CD14-positive monocyte (primary cell): ENCODE data around the gene GRK5. TPM values are rescaled to one million over a fixed set of nuclear protein-coding genes. Genes with fewer than 3 reads are reported as not detected.

Source experiments
- DNase-seq, 3 donors: peaks; one replicate each; pipeline ENCODE4 v3.0.0-alpha.2; 2011 to 2022
- H2AFZ ChIP-seq: 2 replicates; pipeline ENCODE4 v1.6.0; 2012; ENCODE audit warnings: mild to moderate bottlenecking, low read depth, low read length, inconsistent platforms; ENCODE audit not compliant: insufficient read depth, poor library complexity, severe bottlenecking
- H3K27ac ChIP-seq, 2 donors: 1 replicate in 1 of 2; 2 replicates in 1 of 2; pipeline ENCODE4 v1.5.1; 2012 to 2013; ENCODE audit warnings: low read length in 2 of 2, control low read depth in 1 of 2, inconsistent platforms in 1 of 2, low read depth in 1 of 2, mild to moderate bottlenecking in 1 of 2
- H3K27me3 ChIP-seq, 2 donors: one replicate each; pipeline versions ENCODE4 v1.6.0 to v1.6.1; 2011 to 2013; ENCODE audit warnings: low read length in 2 of 2; ENCODE audit not compliant: control insufficient read depth in 2 of 2, insufficient read depth in 2 of 2
- H3K36me3 ChIP-seq, 2 donors: replicated peaks in 1 of 2; 1 replicate in 1 of 2; 2 replicates in 1 of 2; pipeline versions ENCODE4 v1.5.1 to v1.6.1; 2012 to 2013; ENCODE audit warnings: low read length in 2 of 2, control low read depth in 1 of 2, inconsistent platforms in 1 of 2, mild to moderate bottlenecking in 1 of 2; ENCODE audit not compliant: insufficient read depth in 2 of 2, control insufficient read depth in 1 of 2
- H3K4me1 ChIP-seq, 2 donors: 1 replicate in 1 of 2; 2 replicates in 1 of 2; pipeline versions ENCODE4 v1.5.1 to v1.6.1; 2012 to 2013; ENCODE audit warnings: low read length in 2 of 2, control low read depth in 1 of 2, inconsistent platforms in 1 of 2, mild to moderate bottlenecking in 1 of 2, moderate library complexity in 1 of 2; ENCODE audit not compliant: insufficient read depth in 2 of 2, control insufficient read depth in 1 of 2
- H3K4me2 ChIP-seq: replicated peaks from 2 replicates; pipeline ENCODE3; 2012; ENCODE audit warnings: low read length, moderate library complexity, mild to moderate bottlenecking; ENCODE audit not compliant: poor library complexity, severe bottlenecking; ENCODE audit errors: extremely low read depth
- H3K4me3 ChIP-seq, 3 experiments: fragments of 200-600 bp in 1 of 3; sonication (generic) in 1 of 3; replicated peaks in 1 of 3; 1 replicate in 2 of 3; 2 replicates in 1 of 3; pipeline ENCODE4 v1.5.1; 2011 to 2013; ENCODE audit warnings: low read length in 3 of 3, mild to moderate bottlenecking in 3 of 3, control low read depth in 2 of 3, low read depth in 2 of 3, inconsistent platforms in 1 of 3, moderate library complexity in 1 of 3
- H3K79me2 ChIP-seq: 2 replicates; pipeline ENCODE4 v1.6.0; 2012; ENCODE audit warnings: mild to moderate bottlenecking, control low read depth, inconsistent platforms, low read length, moderate library complexity; ENCODE audit not compliant: insufficient read depth
- H3K9ac ChIP-seq: 2 replicates; pipeline ENCODE4 v1.6.0; 2017; ENCODE audit warnings: low read length, mild to moderate bottlenecking; ENCODE audit not compliant: insufficient read depth, poor library complexity, severe bottlenecking
- H3K9me3 ChIP-seq, 2 donors: replicated peaks in 1 of 2; 1 replicate in 1 of 2; 2 replicates in 1 of 2; pipeline versions ENCODE4 v1.5.1 to v1.6.1; 2012 to 2013; ENCODE audit warnings: low read length in 2 of 2, control low read depth in 1 of 2; ENCODE audit not compliant: control insufficient read depth in 1 of 2, insufficient read depth in 1 of 2
- H4K20me1 ChIP-seq: 2 replicates; pipeline ENCODE4 v1.6.0; 2012; ENCODE audit warnings: mild to moderate bottlenecking, low read length, control low read depth, moderate library complexity; ENCODE audit not compliant: insufficient read depth
- H3K27ac Mint-ChIP-seq, 7 donors: one replicate each; pipeline ENCODE4 v1.8.0; 2020; ENCODE audit warnings: mild to moderate bottlenecking in 7 of 7, mixed read lengths in 7 of 7, moderate library complexity in 6 of 7, inconsistent platforms in 2 of 7
- H3K27me3 Mint-ChIP-seq, 3 donors: one replicate each; pipeline ENCODE4 v1.8.0; 2021 to 2022; ENCODE audit warnings: low read depth in 3 of 3, mild to moderate bottlenecking in 3 of 3, mixed read lengths in 3 of 3, moderate library complexity in 3 of 3, inconsistent platforms in 1 of 3
- H3K36me3 Mint-ChIP-seq, 2 donors: one replicate each; pipeline ENCODE4 v1.8.0; 2020; ENCODE audit warnings: mixed read lengths in 2 of 2, inconsistent platforms in 1 of 2, mild to moderate bottlenecking in 1 of 2
- H3K4me1 Mint-ChIP-seq: one replicate; pipeline ENCODE4 v1.8.0; 2020; ENCODE audit warnings: mild to moderate bottlenecking, mixed read lengths
- H3K4me3 Mint-ChIP-seq, 2 donors: one replicate each; pipeline ENCODE4 v1.8.0; 2020; ENCODE audit warnings: mild to moderate bottlenecking in 2 of 2, mixed read lengths in 2 of 2, moderate library complexity in 1 of 2
- H3K9me3 Mint-ChIP-seq, 7 donors: one replicate each; pipeline ENCODE4 v1.8.0; 2020 to 2022; ENCODE audit warnings: mixed read lengths in 7 of 7, mild to moderate bottlenecking in 6 of 7, moderate library complexity in 6 of 7, inconsistent platforms in 2 of 7
- CTCF ChIP-seq: fragments of 200-600 bp; IDR thresholded peaks from one replicate; pipeline ENCODE4 v1.8.0; 2022; ENCODE audit warnings: antibody characterized with exemption, mild to moderate bottlenecking
- WGBS: methylation state at CpG from one replicate; pipeline ENCODE4 v1.1.5; 2013; ENCODE audit warnings: missing lambda C conversion rate; ENCODE audit not compliant: insufficient coverage; 5-methylcytosine and 5-hydroxymethylcytosine counted together
- intact Hi-C, 2 donors: fragments of 100-400 bp; cut with micrococcal nuclease; formaldehyde crosslinking; loops; one replicate each; pipeline versions ENCODE4 v1.15.0 to v1.15.1; 2023
- polyA plus RNA-seq, 3 donors: library from polyadenylated mRNA; depleted of rRNA in 1 of 3; unstranded in 2 of 3; stranded (reverse) in 1 of 3; fragments of 300-500 nt in 2 of 3; fragments of >200 nt in 1 of 3; fragmentation: Illumina TruSeq in 2 of 3; gene quantifications; 1 replicate in 2 of 3; 2 replicates in 1 of 3; pipeline ENCODE4 v1.2.3, GENCODE V29; 2012 to 2021

GRK5 gene
- polyA plus RNA-seq, 3 donors = 1.2 to 6.5 (median 2.8) TPM

GRCh38 chr10:119365773-119366599, 158.6 kb downstream of the GRK5 start:
- no peaks in the 10 kb centered on the region for H4K20me1 ChIP-seq
- intact Hi-C loops = no loop called here
- H3K27ac ChIP-seq = no peak overlapping the region
- Mint-ChIP-seq H3K4me3 (no peak overlapping the region), H3K4me1 (peaks cover 29% of the 10 kb centered on the region), H3K36me3 (peaks cover 0 to 4% of the 10 kb centered on the region in 2 donors), H3K27ac (no peak overlapping the region), H3K9me3 (no peaks in the 10 kb centered on the region), H3K27me3 (peaks cover 0 to 9% (median 5%) of the 10 kb centered on the region in 3 donors)
- no peaks in the 10 kb centered on the region for H3K36me3 ChIP-seq
- no peaks in the 10 kb centered on the region for H3K79me2 ChIP-seq
- H3K4me3 ChIP-seq = no peak overlapping the region
- H3K27me3 ChIP-seq = no peaks in the 10 kb centered on the region
- H3K9ac ChIP-seq = no peak overlapping the region
- no peak overlapping the region for H2AFZ ChIP-seq
- H3K4me2 ChIP-seq = no peak overlapping the region
- TF ChIP-seq CTCF = no peak
- DNase-seq = no peak
- H3K4me1 ChIP-seq = peaks cover 11 to 20% of the 10 kb centered on the region in 2 donors
- H3K9me3 ChIP-seq = no peaks in the 10 kb centered on the region
- WGBS = 97% methylated on average over 10 of the region's 12 CpGs

- H3K4me2 ChIP-seq = no peak overlapping the region
- no peak for TF ChIP-seq CTCF
- intact Hi-C loops = no loop called here
- H3K4me1 Mint-ChIP-seq = peaks cover 33% of the 10 kb centered on the region
- H2AFZ ChIP-seq = no peak overlapping the region
- DNase-seq = no peak
- no peaks in the 10 kb centered on the region for H3K79me2 ChIP-seq
- peak overlapping the region in 1 of 7 donors; percentile 13 for H3K27ac Mint-ChIP-seq
- peaks cover 13 to 23% of the 10 kb centered on the region in 2 donors for H3K4me1 ChIP-seq
- H4K20me1 ChIP-seq = no peaks in the 10 kb centered on the region
- H3K36me3 ChIP-seq = no peaks in the 10 kb centered on the region
- H3K9me3 Mint-ChIP-seq = no peaks in the 10 kb centered on the region
- no peaks in the 10 kb centered on the region for H3K27me3 ChIP-seq
- WGBS = 75% methylated on average over 18 of the region's 21 CpGs
- no peak overlapping the region for H3K4me3 Mint-ChIP-seq
- H3K4me3 ChIP-seq = no peak overlapping the region
- no peaks in the 10 kb centered on the region for H3K9me3 ChIP-seq
- H3K27ac ChIP-seq = no peak overlapping the region
- H3K36me3 Mint-ChIP-seq = peaks cover 0 to 5% of the 10 kb centered on the region in 2 donors
- H3K9ac ChIP-seq = no peak overlapping the region
- peaks cover 0 to 10% (median 6%) of the 10 kb centered on the region in 3 donors for H3K27me3 Mint-ChIP-seq
These were observed 160.6 kb downstream of the GRK5 start for GRCh38 chr10:119367841-119368549.
